Aorta (tissue), 5 donors: ENCODE measurements around the gene CDK5. TPM values are rescaled to one million over a fixed set of nuclear protein-coding genes. Genes with fewer than 3 reads are reported as not detected.

Experiments used
- ATAC-seq: fragments of 200-7000 bp; cut with Tn5 transposase; one replicate; pipeline ENCODE4 v1.9.1; 2022; ENCODE audit warnings: moderate library complexity; ENCODE audit not compliant: low FRiP score
- DNase-seq, 2 donors: peaks; one replicate each; pipeline ENCODE4 v3.0.0-alpha.2; 2020
- H3K27ac ChIP-seq, 2 donors: one replicate each; pipeline ENCODE4 v1.5.1; 2013; ENCODE audit warnings: low read length in 2 of 2, mild to moderate bottlenecking in 2 of 2, moderate library complexity in 2 of 2, control low read depth in 1 of 2, inconsistent platforms in 1 of 2, low read depth in 1 of 2
- H3K27me3 ChIP-seq, 2 donors: one replicate each; pipeline ENCODE4 v1.6.1; 2013; ENCODE audit warnings: control low read depth in 1 of 2, low read length in 1 of 2, mild to moderate bottlenecking in 1 of 2, moderate library complexity in 1 of 2; ENCODE audit not compliant: insufficient read depth in 2 of 2, control insufficient read depth in 1 of 2
- H3K36me3 ChIP-seq, 2 donors: one replicate each; pipeline ENCODE4 v1.6.1; 2013; ENCODE audit warnings: control low read depth in 1 of 2, low read length in 1 of 2, mild to moderate bottlenecking in 1 of 2; ENCODE audit not compliant: insufficient read depth in 2 of 2, control insufficient read depth in 1 of 2
- H3K4me1 ChIP-seq, 2 donors: one replicate each; pipeline ENCODE4 v1.6.1; 2013; ENCODE audit warnings: low read length in 2 of 2, control low read depth in 1 of 2, mild to moderate bottlenecking in 1 of 2, moderate library complexity in 1 of 2; ENCODE audit not compliant: insufficient read depth in 2 of 2, control insufficient read depth in 1 of 2
- H3K4me3 ChIP-seq, 2 donors: one replicate each; pipeline ENCODE4 v1.5.1; 2013; ENCODE audit warnings: low read length in 2 of 2, control low read depth in 1 of 2, mild to moderate bottlenecking in 1 of 2
- H3K9me3 ChIP-seq: one replicate; pipeline ENCODE4 v1.6.1; 2013; ENCODE audit warnings: mild to moderate bottlenecking, low read length; ENCODE audit not compliant: control insufficient read depth
- WGBS, 2 donors: extraction: QIAGEN DNeasy Blood & Tissue Kit; methylation state at CpG; one replicate each; pipeline ENCODE4 v1.1.7; 2013; 5-methylcytosine and 5-hydroxymethylcytosine counted together
- intact Hi-C, 2 donors: fragments of 100-400 bp; cut with DNase I; formaldehyde crosslinking; loops; one replicate each; pipeline versions ENCODE4 v1.14.2 to v1.15.0; 2022
- long read RNA-seq, 2 donors: library from polyadenylated mRNA; unstranded; transcript quantifications; one replicate each; pipeline ENCODE4 v2.0.0, GENCODE V29; 2020 to 2021
- polyA plus RNA-seq, 2 donors: library from polyadenylated mRNA; stranded (reverse); fragments of 200-250 nt; gene quantifications; one replicate each; pipeline ENCODE4 v1.2.3, GENCODE V29; 2013
- total RNA-seq, 2 donors: library from RNA; stranded (reverse); fragmentation: NEBNext Ultra II Directional; extraction: Animal tissue kit (Norgen Biotek cat#: 25700); gene quantifications; one replicate each; pipeline ENCODE4 v1.2.1, GENCODE V29; 2021
- donor health status: healthy with polysubstance abuse.
- donor health status: Bipolar disorder and iron deficiency.
- donor health status: DM: no; HTN: no; CAD: no.
- donor health status: DM: no; HTN: no; CAD: no.
- donor health status: DM: yes; HTN: yes; CAD: no.

CDK5 gene
- total RNA-seq (1 to 10 TPM; 4.1 to 6.6 TPM), polyA plus RNA-seq (1 to 10 TPM; 6.0 to 8.9 TPM)
- long read RNA-seq, donor 1, partial matches to known transcripts, result 0 of 4 reads
- long read RNA-seq, donor 1, other reads (novel, unspliced or antisense), result 0 of 4 reads
- long read RNA-seq, donor 2, partial matches to known transcripts, result 2 of 6 reads
- long read RNA-seq, donor 2, other reads (novel, unspliced or antisense), result 1 of 6 reads

- ATAC-seq (no peak), DNase-seq (no peak)
- H3K4me1 ChIP-seq, result no peaks in the 10 kb centered on the region
- no peaks in the 10 kb centered on the region for H3K9me3 ChIP-seq
- H3K27ac ChIP-seq, result peak within 1 kb of the TSS; percentile 28 to 93
- no peaks in the 10 kb centered on the region for H3K36me3 ChIP-seq
- WGBS, 2 donors, result 0 to 1% methylated on average over 30 of the region's 30 CpGs
- no peaks in the 10 kb centered on the region for H3K27me3 ChIP-seq
- intact Hi-C loops, result no loop called here
- peak within 1 kb of the TSS; percentile 54 to 75 for H3K4me3 ChIP-seq
Observed at GRCh38 chr7:151057506-151057988, at the start of gene CDK5. CDK5 (minus strand) TSS chr7:151057897; CDS start chr7:151057848, 49 bp downstream.

- Histone ChIP-seq H3K36me3 (no peaks in the 10 kb centered on the region), H3K4me1 (no peaks in the 10 kb centered on the region), H3K4me3 (no peak overlapping the region), H3K27ac (no peak overlapping the region), H3K27me3 (no peaks in the 10 kb centered on the region), H3K9me3 (no peaks in the 10 kb centered on the region)
- intact Hi-C loops, result no loop called here
- DNase-seq (no peak), ATAC-seq (no peak)
- 84 to 87% methylated on average over 23 of the region's 23 CpGs for WGBS, 2 donors
Observed at GRCh38 chr7:151104411-151105235, 46.9 kb upstream of the CDK5 start.

GRCh38 chr7:151103973-151104372, 46.3 kb upstream of the CDK5 start:
- Histone ChIP-seq H3K27me3 (no peaks in the 10 kb centered on the region), H3K4me1 (no peaks in the 10 kb centered on the region), H3K36me3 (no peaks in the 10 kb centered on the region), H3K27ac (no peak overlapping the region), H3K4me3 (no peak overlapping the region), H3K9me3 (no peaks in the 10 kb centered on the region)
- DNase-seq (no peak), ATAC-seq (no peak)
- intact Hi-C loops, result no loop called here
- 91% methylated on average over 12 of the region's 12 CpGs for WGBS, 2 donors

- 84 to 89% methylated on average over 3 of the region's 3 CpGs for WGBS, 2 donors
Observed at GRCh38 chr7:151102991-151103390, 45.3 kb upstream of the CDK5 start.

GRCh38 chr7:151101621-151102396, 44.1 kb upstream of the CDK5 start:
- Histone ChIP-seq H3K4me3 (no peak overlapping the region), H3K36me3 (no peaks in the 10 kb centered on the region), H3K9me3 (no peaks in the 10 kb centered on the region), H3K4me1 (no peaks in the 10 kb centered on the region), H3K27me3 (no peaks in the 10 kb centered on the region), H3K27ac (no peak overlapping the region)
- 87 to 88% methylated on average over 24 of the region's 24 CpGs for WGBS, 2 donors
- intact Hi-C loops, result no loop called here
- peak; percentile 10 for ATAC-seq
- DNase-seq, result no peak

More at GRCh38 chr7:151102991-151103390, 45.3 kb upstream of the CDK5 start:
- Histone ChIP-seq H3K4me1 (no peaks in the 10 kb centered on the region), H3K27me3 (no peaks in the 10 kb centered on the region), H3K9me3 (no peaks in the 10 kb centered on the region), H3K27ac (no peak overlapping the region), H3K4me3 (no peak overlapping the region), H3K36me3 (no peaks in the 10 kb centered on the region)
- intact Hi-C loops, result no loop called here
- ATAC-seq (no peak), DNase-seq (no peak)

GRCh38 chr7:151100921-151101320, 43.2 kb upstream of the CDK5 start:
- no peak overlapping the region for H3K4me3 ChIP-seq
- H3K9me3 ChIP-seq, result no peaks in the 10 kb centered on the region
- no peaks in the 10 kb centered on the region for H3K27me3 ChIP-seq
- no peak overlapping the region for H3K27ac ChIP-seq
- intact Hi-C loops, result no loop called here
- ATAC-seq (peak; percentile 19), DNase-seq (no peak)
- H3K36me3 ChIP-seq, result no peaks in the 10 kb centered on the region
- no peaks in the 10 kb centered on the region for H3K4me1 ChIP-seq
- 87 to 90% methylated on average over 10 of the region's 10 CpGs for WGBS, 2 donors

GRCh38 chr7:151099486-151100211, 42.0 kb upstream of the CDK5 start:
- ATAC-seq (peak; percentile 45), DNase-seq (no peak)
- Histone ChIP-seq H3K27me3 (no peaks in the 10 kb centered on the region), H3K4me3 (no peak overlapping the region), H3K36me3 (no peaks in the 10 kb centered on the region), H3K27ac (no peak overlapping the region), H3K9me3 (no peaks in the 10 kb centered on the region), H3K4me1 (no peaks in the 10 kb centered on the region)
- 85 to 86% methylated on average over 20 of the region's 20 CpGs for WGBS, 2 donors
- intact Hi-C loops, result no loop called here

- 85 to 88% methylated on average over 17 of the region's 17 CpGs for WGBS, 2 donors
- ATAC-seq (no peak), DNase-seq (no peak)
Observed at GRCh38 chr7:151095828-151096475, 38.3 kb upstream of the CDK5 start.

More at GRCh38 chr7:151095828-151096475, 38.3 kb upstream of the CDK5 start:
- no peaks in the 10 kb centered on the region for H3K4me1 ChIP-seq
- no peak overlapping the region for H3K27ac ChIP-seq
- no peaks in the 10 kb centered on the region for H3K9me3 ChIP-seq
- H3K27me3 ChIP-seq, result no peaks in the 10 kb centered on the region
- intact Hi-C loops, result no loop called here
- no peaks in the 10 kb centered on the region for H3K36me3 ChIP-seq
- H3K4me3 ChIP-seq, result no peak overlapping the region
